Tibial artery (tissue), 4 donors: ENCODE results near the gene GTF2F2.

Experiments
- DNase-seq, 2 donors: peaks; one replicate each; pipeline ENCODE4 v3.0.0-alpha.2; 2019
- H3K27ac ChIP-seq, 2 donors: fragments of 200-600 bp; sonication (generic) in 1 of 2; 1 replicate in 1 of 2; 2 replicates in 1 of 2; pipeline ENCODE4 v1.5.1; 2018 to 2019; ENCODE audit warnings: mild to moderate bottlenecking in 1 of 2
- H3K27me3 ChIP-seq, 2 donors: fragments of 200-600 bp; sonication (generic) in 1 of 2; one replicate each; pipeline versions ENCODE4 v1.5.1 to v1.6.0; 2016 to 2019
- H3K36me3 ChIP-seq, 3 donors: fragments of 200-600 bp; sonication (generic) in 2 of 3; one replicate each; pipeline ENCODE4 v1.5.1; 2016 to 2019; ENCODE audit warnings: mild to moderate bottlenecking in 2 of 3
- H3K4me1 ChIP-seq, 4 donors: fragments of 200-600 bp; sonication (generic) in 2 of 4; 1 replicate in 3 of 4; 2 replicates in 1 of 4; pipeline ENCODE4 v1.5.1; 2016 to 2019
- H3K4me3 ChIP-seq, 2 donors: fragments of 200-600 bp; sonication (generic) in 1 of 2; 1 replicate in 1 of 2; 2 replicates in 1 of 2; pipeline ENCODE4 v1.5.1; 2018 to 2019; ENCODE audit warnings: mild to moderate bottlenecking in 2 of 2
- H3K9me3 ChIP-seq, 3 donors: fragments of 200-600 bp; sonication (generic) in 1 of 3; one replicate each; pipeline ENCODE4 v1.5.1; 2016 to 2019
- CTCF ChIP-seq, 2 experiments: fragments of 200-600 bp in 1 of 2; fragments of 450-650 bp in 1 of 2; IDR thresholded peaks; one replicate each; pipeline ENCODE4 v1.5.1; 2017 to 2019; ENCODE audit warnings: antibody characterized with exemption in 2 of 2, mild to moderate bottlenecking in 1 of 2, moderate library complexity in 1 of 2
- intact Hi-C: fragments of 100-400 bp; cut with DNase I; formaldehyde crosslinking; loops from one replicate; pipeline ENCODE4 v1.15.0; 2023; ENCODE audit warnings: low total_unique reads

Gene GTF2F2

DNA sequence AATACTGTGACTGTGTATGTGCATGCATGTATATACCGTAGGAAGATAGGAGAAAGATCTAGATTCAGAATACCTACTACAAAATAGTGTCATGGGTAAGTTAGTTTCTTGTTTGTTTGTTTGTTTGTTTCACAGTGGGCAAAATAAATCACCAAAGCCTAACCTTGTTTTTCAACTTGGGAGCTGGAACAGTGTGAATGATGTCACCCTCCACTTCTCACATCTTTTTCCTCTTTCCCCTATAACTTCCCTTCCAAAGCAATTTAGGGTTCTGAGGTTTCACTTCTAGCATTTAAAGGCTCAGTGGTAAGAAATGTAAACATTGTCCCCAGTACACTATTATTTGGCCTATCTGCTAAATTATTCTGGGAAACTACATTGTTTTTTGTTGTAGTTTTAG, 75.1 kb downstream of the GTF2F2 start:
- Histone ChIP-seq H3K9me3 (no peaks in the 10 kb centered on the region), H3K4me3 (no peak overlapping the region), H3K27ac (no peak overlapping the region), H3K4me1 (peaks cover 0 to 19% (median 1%) of the 10 kb centered on the region in 4 donors), H3K36me3 (no peaks in the 10 kb centered on the region), H3K27me3 (no peaks in the 10 kb centered on the region)
- intact Hi-C loops = no loop called here
- no peak for DNase-seq
- TF ChIP-seq CTCF (IDR thresholded peaks at IDR 0.05) = no peak

DNA sequence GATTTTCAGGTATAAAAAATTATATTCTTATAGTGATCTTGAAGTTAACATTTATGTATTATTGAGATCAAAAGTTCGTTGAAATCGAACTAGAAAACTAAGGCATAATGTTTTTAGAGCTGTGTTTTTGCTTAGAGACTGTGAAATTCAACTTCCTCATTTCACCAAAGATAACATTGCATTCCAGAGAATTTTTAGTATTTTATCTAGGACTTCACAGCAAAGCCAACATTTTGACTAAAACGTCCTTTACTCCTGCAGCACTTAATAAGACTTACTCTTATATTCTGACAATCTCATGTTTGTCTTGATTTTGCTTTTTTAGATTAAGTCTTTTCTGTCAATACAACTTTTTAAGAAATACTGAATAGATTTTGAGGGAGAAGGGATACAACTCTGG, 75.8 kb downstream of the GTF2F2 start:
- H3K27ac ChIP-seq = no peak overlapping the region
- no peak for TF ChIP-seq CTCF (IDR thresholded peaks at IDR 0.05)

DNA sequence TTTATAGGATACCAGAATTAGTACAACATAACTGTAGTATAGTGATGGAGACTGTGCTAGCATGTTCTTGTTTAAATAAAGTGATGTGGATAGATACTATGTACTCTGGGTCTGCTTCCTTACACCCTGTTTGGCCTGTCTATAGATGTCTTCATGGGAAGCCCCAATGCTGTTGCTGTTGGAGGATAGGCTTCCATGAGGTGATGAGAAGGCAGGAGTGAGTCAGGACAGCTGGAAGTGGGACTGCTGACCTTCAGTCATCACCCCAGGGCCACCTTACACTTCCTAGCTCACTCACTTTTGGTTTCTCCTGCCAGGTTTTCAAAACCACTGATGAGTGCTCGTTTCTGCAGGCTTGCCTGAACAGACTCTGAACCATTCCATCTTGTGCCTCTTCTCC, 76.3 kb downstream of the GTF2F2 start:
- TF ChIP-seq CTCF (IDR thresholded peaks at IDR 0.05) = no peak
- H3K27ac ChIP-seq = no peak overlapping the region
- H3K4me3 ChIP-seq = no peak overlapping the region
- no peaks in the 10 kb centered on the region for H3K27me3 ChIP-seq
- no peaks in the 10 kb centered on the region for H3K36me3 ChIP-seq
- no peak for DNase-seq
- intact Hi-C loops = no loop called here
- no peaks in the 10 kb centered on the region for H3K9me3 ChIP-seq
- peaks cover 0 to 19% (median 1%) of the 10 kb centered on the region in 4 donors for H3K4me1 ChIP-seq

More for the DNA sequence above, 75.8 kb downstream of the GTF2F2 start:
- intact Hi-C loops = no loop called here
- no peaks in the 10 kb centered on the region for H3K9me3 ChIP-seq
- DNase-seq = no peak
- H3K4me3 ChIP-seq = no peak overlapping the region
- no peaks in the 10 kb centered on the region for H3K27me3 ChIP-seq
- H3K36me3 ChIP-seq = no peaks in the 10 kb centered on the region
- H3K4me1 ChIP-seq = peaks cover 0 to 19% (median 1%) of the 10 kb centered on the region in 4 donors

GRCh38 chr13:45198041-45198440, 77.7 kb downstream of the GTF2F2 start:
- Histone ChIP-seq H3K36me3 (peaks cover 0 to 5% (median 0%) of the 10 kb centered on the region in 3 donors), H3K4me1 (peaks cover 0 to 19% (median 1%) of the 10 kb centered on the region in 4 donors), H3K9me3 (no peaks in the 10 kb centered on the region), H3K27ac (no peak overlapping the region), H3K27me3 (no peaks in the 10 kb centered on the region), H3K4me3 (no peak overlapping the region)
- DNase-seq = no peak
- TF ChIP-seq CTCF (IDR thresholded peaks at IDR 0.05) = no peak
- intact Hi-C loops = no loop called here

DNA sequence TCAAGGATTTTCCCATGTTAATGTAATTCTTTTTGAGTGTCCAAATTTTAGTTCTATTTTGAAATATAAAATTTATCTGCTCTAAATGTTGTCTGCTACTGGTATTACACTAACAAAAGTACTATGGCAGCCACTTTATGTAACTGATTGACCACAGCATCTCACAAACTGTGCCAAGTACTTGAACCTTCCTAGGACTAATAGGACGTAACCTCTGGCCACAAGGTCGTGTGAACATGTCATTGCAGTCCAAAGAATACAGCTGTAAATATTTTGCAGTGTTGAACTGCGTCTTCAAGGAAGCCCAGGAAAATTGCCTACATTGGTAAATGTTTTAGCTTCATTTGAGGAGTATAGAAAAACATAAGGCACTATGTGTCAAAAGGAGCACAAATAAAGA, 78.6 kb downstream of the GTF2F2 start:
- no peak for DNase-seq
- no peak overlapping the region for H3K4me3 ChIP-seq
- peaks cover 0 to 19% (median 1%) of the 10 kb centered on the region in 4 donors for H3K4me1 ChIP-seq
- H3K27ac ChIP-seq = no peak overlapping the region
- H3K27me3 ChIP-seq = no peaks in the 10 kb centered on the region
- H3K36me3 ChIP-seq = peaks cover 0 to 5% (median 0%) of the 10 kb centered on the region in 3 donors
- TF ChIP-seq CTCF (IDR thresholded peaks at IDR 0.05) = no peak
- intact Hi-C loops = no loop called here
- no peaks in the 10 kb centered on the region for H3K9me3 ChIP-seq

DNA sequence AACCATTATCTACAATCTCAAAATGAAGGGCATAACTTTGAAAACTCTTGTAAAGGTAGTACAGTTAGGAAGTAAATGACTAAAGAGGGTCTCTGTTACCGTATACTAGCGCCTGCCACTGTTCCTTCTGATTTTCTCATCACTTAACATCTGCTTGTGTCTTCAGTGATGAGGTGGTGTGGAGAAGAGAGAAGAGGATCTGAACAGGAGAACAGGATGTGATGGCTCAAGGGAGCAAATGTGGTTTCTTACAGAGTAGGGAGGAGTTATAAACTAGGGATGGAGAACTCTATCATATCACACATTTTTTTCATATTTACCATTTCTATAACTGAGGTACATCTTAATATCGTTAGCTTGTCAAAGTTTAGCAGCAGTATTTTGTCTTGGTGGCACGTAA, 79.4 kb downstream of the GTF2F2 start:
- no peak for DNase-seq
- no peak for TF ChIP-seq CTCF (IDR thresholded peaks at IDR 0.05)
- Histone ChIP-seq H3K36me3 (peaks cover 0 to 5% (median 0%) of the 10 kb centered on the region in 3 donors), H3K27ac (no peak overlapping the region), H3K4me1 (peaks cover 0 to 19% (median 1%) of the 10 kb centered on the region in 4 donors), H3K4me3 (no peak overlapping the region), H3K9me3 (no peaks in the 10 kb centered on the region), H3K27me3 (no peaks in the 10 kb centered on the region)
- intact Hi-C loops = no loop called here
